ENCODE data around the gene PDSS2.
"Not testable (repeated sequence)": the region's sequence is repeated elsewhere in the genome, so short reads cannot be mapped to it uniquely, and the experiment has no call there.

Gene PDSS2

DNA sequence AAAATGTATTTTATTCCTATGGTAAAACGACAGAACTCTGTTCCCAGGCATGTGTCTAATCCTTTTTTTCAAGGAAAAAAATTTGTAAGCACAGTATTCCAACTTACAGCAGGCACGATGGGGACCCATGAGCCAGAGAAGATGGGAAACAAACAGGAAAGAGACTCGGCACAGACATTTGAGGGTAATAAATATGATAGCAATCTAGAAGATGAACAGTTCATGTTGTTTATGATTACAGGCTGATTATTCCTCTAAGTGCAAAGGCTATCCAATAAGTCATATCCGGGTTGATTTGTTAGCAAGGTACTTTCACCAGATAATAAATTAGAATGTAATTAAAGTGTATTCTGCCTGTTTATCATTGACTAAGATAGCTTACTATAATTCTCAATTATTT, 43.2 kb downstream of the PDSS2 start:
- no peak for DNase-seq

DNA sequence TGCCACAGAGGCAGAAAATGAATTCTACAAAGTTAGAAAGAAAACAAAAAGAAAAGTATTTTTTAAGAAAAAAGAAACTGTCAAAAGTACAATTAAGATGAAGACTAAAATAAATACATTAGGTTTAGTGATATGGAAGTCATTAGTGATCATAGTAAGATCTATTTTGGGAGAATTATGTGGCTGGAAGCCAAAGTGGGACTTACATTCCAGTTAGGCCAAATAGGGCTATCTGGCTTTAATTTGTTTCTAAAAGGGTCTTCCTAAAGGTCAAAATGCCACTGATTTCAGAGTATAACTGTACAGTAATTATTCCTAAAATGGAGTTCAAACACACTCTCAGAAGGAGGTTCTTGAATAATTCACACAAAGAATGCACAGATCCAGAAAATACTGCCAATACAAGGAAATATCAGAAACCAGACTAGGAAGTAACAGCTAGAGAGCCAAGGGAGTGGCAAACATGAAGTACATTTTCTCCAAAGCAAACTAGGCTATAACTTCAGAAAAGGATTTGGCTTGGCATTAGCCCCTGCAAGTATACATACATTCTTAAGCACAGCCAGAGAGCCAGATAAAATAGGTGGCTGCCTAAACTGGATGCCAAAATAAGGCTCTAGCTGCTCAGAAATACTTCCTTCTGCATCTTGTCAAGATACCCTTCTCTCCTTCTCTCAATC, 45.3 kb downstream of the PDSS2 start:
- DNase-seq = no peak

DNA sequence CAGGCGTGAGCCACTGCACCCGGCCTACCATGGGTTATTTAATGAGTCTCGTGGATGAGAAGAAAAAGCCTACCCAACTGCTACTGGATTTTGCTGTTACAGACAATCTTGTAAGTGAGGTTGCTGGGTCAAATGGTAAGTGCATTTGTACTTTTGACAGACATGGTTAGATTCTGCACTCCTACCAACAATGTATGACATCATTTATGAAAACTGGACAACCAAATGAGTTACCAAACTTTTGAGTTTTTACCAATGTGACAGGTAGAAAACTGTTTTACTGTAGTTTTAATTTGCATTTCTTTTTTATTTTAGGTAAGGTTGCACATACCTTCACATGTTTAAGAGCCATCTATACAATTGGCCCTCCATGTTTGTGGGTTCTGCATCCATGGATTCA, 48.2 kb downstream of the PDSS2 start:
- no peak for DNase-seq

DNA sequence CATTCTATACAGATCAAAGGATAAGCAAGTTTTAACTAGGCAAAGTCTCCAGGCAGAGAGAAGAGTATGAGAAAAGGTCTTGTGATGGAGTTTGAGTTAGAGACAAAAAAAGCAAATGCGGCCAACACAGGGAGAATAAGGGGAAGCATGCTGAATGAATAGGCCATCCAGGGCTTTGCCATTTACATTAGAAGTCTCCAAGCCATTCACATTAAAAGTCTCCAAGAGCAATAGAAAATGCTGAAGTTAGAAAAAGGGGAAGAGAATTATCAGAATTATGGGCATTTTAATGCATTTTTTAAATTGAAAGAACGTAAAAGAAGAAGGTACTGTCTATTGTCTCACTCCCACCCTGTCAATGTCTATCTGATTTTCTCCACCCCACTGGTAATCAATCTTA, 49.4 kb downstream of the PDSS2 start:
- no peak for DNase-seq

DNA sequence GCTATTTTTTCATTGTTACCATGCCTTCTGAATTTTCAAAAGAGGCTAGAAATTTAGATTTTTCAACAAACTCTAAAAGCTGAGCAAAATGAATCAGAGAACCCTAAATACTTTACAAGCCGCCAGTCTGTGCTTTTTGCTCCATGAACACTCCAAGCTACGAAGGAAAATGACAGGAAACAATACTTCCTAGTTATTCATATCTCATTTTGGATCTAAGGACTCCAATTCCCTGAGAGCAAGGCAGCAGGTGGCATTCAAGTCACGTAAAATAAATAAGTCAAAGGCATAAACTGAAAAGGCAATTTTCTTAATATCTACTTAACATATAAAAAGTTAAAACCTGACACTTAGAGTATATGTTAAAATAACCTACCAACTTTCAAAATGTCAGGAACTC, 50.6 kb downstream of the PDSS2 start:
- no peak for DNase-seq

DNA sequence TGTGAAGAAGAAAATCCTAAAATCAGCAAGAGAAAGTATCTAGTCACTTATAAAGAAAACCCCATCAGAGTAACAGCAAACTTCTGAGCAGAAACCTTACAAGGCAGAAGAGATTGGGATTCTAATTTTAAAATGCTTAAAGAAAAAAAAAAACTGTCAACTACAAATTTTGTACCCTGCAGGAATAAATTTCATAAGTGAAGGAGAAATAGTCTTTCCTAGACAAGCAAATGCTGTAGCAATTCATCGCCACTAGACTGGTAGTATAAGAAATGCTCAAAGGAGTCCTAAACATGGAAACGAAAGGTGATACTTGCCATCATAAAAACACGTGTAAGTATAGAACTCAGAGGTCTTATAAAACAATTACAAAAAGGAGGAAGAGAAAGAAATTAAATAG, 54.4 kb downstream of the PDSS2 start:
- DNase-seq = no peak

DNA sequence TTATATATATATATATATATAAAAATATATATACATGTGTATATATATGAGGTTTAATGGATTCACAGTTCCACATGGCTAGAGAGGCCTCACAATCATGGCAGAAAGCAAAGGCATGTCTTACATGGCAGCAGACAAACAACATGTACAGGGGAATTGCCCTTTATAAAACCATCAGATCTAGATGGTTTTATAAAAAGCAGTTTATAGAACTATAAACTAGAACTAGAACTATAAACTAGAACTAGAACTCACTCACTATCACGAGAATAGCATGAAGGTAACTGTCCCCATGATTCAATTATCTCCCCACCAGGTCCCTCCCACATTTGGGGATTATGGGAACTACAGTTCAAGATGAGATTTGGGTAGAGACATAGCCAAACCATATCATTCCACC, 56.8 kb downstream of the PDSS2 start:
- DNase-seq = no peak

DNA sequence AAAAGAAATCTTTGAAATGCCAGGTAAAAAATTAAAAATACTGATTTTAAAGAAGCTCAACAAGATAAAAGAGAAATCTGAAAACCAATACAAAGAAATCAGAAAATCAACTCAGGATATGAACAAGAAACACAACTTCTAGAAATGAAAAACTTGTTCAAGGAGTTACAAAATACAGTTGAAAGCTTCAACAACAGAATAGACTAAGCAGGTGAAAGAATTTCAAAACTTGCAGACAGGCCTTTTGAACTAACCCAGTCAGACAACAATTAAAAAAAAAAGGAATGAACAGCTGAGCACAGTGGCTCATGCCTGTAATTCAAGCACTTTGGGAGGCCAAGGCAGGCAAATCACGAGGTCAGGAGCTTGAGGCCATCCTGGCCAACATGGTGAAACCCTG, 57.8 kb downstream of the PDSS2 start:
- DNase-seq = no peak

DNA sequence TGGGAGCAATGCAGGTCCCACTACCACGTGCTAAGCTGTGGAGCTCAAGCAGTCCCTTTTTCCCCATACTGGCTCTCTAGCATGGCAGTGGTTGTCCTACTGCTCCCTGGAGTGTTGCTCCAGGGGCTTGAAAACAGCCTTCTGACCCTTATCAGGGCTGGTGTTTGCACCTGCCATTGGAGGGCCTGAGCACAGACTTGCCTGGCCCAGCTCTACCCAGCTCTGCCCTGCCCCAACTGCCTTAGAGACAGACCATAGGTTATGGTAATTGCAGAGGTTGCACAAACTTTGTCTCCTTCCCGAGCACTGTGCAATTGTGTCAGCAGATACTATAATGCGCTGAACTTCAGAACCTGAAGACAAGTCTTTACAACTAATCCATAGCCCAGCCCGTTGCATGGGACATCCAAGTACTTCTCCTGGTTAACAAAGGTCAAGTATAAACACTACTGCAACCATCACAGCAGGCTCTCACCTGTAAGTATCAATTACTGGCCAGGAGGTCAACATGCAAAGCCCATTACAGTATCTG, 58.7 kb downstream of the PDSS2 start:
- no peak for DNase-seq

DNA sequence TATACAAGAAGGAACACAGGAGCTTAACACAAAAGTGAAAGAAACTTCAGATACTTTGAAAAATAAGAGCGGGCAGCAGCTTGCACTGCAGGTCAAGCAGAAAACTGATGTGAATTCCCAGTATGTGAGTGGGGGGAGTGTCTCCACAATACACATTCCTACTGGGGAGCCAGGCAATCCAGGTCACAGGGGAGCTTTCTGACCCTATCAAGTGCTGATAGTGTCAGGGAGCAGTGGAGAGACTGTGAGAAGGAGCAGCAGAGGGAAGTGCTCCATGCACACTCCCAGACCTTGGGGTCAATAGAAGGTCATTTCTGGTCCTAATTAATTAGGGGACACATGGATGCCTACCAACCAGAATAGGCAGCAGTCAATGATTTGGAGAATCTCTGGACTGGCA, 59.4 kb downstream of the PDSS2 start:
- no peak for DNase-seq

DNA sequence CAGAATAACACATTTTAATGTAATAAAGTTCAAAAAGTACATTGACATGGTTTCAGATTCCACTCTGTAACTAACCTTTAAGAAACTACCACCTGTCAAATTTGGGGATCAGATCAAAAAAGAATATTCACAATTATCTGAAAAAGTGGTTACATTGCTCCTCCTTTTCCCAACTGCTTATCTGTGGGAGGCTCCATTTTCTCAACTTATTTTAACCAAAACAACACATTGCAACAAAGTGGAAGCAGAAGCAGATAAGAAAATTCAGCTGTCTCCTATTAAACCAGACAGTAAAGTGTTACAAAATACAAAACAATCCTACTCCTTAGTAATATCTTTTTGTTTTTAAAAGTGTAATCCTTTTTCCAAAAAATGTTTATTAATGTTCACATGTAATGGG, 61.4 kb downstream of the PDSS2 start:
- no peak for DNase-seq

DNA sequence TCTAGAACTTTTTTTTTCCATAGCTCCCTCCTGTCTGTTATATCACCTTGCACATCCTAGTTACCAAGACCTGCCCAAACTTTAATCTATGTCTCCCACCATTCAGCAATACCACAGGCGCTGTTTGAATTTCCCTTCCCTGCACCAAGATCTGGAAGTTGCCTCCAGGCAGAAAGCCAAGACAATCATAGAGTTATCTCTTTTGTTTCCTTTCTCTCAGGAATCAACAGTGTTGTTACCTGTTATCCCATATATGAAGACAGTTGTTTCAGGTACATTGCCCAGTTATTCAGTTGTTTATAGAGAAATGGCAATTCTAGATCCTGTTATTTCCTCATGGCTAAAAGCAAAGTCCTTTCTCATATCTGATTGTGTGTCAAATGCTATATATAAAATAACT, 63.2 kb downstream of the PDSS2 start:
- DNase-seq = no peak

DNA sequence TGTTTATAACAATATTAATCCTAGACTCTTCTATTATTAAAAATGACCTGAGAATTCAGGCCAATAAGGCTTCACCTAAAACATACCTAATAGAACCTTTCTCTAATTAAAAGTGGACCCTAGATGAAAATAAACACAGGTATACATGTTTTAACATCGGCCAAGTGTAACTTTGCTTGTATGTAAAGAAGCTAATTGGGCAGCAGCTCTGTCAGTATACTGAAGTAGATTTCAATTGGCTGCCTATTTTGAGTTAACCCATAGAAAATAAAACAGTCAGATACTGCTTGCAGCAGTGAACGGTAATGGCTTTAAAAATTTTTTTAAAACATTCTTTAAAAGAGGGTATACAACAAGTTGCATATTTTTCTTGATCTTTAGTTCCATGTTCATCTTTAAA, 67.3 kb downstream of the PDSS2 start:
- no peak for DNase-seq

DNA sequence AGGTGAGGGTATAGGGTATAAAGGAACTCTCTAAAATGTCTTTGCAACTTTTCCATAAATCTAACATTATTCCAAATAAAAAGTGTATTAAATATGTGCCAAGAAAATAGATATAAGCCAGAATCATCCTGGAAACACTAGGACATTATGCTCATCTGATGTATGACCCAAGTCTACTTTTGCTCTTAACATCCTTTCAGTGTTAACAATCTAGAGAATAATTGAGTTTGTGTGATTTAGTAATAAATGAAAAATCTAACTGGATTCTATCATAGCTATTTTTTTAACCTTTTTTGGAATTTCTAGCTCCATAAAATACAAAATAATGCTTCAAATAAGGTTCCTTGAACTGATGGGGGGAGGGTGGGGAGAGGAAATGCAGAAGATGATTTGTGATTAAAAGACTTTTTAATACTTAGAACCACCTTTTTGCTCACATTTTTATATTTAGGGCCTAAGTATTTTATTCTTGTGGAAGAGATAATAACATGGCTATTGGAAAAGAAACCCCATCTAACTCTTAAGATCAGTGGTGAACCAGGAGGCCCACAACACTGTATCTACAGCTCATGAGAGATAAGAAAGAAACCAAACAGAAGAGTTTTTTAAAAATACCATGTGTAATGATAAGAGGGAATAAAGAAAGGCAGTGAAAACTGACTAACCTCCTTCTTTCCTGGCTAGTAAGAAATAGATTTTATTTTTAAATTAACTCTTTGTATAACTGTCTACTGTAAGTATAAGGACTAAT, 68.5 kb downstream of the PDSS2 start:
- DNase-seq = no peak

DNA sequence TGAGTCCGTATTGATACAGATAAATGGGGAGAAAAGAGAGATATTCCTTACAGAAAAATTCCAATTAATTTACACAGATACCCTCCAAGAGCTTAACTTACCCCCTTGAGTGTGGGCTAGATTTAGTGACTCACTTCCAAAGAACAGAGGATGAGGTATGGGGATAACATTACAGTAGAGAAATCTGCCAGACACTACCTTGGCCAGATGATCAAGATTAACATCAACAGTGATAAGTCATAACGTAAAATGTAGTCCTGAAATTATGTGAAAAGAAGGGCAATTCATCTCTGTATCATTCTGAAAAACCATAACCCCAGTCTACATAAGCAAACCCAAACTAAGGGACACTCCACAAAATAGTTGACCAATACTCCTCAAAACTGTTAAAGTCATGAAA, 69.3 kb downstream of the PDSS2 start:
- no peak for DNase-seq

DNA sequence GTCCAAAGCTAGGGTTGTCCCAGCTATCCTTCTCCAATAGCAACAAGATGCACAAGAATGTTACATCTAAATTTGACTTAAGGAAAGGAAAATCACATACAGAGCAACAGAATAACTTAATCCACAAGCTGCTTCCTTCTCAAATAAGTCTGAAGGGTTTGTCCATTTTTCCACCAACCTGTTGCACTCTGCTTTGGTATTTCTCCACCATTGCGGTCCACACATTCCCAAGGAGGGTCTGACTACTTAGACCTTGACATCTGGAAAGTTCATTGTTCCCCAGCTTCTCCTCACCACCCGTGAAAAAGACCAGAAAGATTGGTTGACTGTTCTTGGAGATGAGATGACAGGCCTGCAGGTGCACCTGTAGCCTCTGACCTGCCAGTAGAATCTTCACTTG, 72.5 kb downstream of the PDSS2 start:
- DNase-seq = no peak

DNA sequence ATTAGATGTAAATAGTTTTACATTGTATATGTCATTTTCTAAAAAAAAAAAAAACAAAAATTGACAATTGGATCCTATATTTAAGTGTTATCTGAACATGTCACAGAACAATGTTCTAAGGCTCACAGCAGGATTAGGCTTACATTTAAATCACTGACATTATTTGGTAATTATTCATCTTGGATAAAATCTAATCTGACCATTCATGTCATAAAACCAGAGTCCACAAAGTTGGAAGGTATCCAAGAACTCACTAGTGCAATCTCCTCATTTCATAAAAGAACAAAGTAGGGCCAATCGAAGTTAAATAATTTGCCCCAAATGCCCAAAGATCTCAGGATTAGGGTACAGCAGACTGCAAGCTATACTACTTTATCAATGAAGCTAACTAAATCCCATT, 73.0 kb downstream of the PDSS2 start:
- DNase-seq = no peak

DNA sequence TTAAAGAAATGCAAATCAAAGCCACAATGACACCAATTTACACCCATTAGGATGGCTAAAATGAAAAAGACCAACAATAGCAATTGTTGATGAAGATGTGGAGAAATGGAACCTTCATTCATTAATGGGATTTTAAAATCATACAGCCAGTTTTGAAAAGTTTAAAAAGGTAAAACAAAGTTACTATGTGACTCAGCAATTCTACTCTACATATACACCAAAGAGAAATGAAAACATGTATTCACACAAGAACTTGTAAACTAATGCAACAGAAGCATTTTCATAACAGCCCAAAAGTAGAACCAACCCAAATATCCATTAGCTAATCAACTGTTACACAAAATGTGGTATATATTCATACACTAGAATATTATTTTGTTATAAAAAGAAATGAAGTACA, 75.7 kb downstream of the PDSS2 start:
- no peak for DNase-seq

DNA sequence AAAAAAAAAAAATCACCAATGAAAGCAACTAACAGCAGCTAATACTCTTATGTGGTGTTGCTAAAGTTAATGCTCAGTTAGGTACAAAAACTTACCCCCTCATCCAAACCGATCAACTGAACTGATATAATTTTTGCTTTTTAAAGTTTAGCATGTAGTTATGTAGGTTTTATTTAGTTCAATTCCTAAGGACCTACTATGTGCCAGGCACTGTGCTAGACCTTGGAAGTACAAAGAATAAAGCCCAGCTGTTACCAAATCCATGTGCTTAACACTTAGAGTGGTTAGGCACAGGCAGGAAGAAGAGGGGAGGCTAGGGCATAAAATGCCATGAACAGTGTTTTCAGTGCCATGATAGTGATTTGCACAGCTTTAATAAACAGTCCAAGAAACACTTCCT, 85.1 kb downstream of the PDSS2 start:
- DNase-seq = no peak

DNA sequence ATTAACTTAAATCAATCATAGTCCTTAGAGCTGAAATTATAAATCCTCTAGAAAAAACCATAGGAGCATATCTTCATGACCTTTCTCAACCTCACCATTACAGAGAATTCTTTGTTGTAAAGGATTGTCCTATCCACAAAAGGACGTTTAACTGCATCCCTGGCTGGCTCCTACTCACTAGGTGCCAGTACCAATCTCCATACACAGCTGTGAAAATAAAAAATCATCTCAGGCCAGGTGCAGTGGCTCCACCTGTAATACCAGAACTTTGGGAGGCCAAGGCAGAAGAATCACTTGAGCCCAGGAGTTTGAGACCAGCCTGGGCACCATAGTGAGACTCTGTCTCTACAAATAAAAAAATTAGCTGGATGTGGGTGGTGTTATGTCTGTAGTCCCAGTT, 89.9 kb downstream of the PDSS2 start:
- no peak for DNase-seq

DNA sequence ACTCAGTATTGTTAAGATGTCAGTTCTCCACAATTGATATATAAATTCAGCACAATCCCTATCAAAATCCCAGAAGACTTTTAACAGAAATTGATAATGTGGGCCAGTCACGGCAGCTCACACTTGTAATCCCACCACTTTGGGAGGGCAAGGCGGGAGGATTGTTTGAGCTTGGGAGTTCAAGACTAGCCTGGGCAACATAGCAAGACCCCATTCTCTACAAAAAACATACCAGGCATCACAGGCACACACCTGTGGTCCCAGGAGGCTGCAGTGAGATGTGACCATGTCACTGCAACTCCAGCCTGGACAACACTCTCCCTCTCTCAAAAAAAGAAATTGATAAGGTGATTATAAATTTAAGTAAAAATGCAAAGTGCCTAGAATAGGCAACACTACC, 90.9 kb downstream of the PDSS2 start:
- no peak for DNase-seq

DNA sequence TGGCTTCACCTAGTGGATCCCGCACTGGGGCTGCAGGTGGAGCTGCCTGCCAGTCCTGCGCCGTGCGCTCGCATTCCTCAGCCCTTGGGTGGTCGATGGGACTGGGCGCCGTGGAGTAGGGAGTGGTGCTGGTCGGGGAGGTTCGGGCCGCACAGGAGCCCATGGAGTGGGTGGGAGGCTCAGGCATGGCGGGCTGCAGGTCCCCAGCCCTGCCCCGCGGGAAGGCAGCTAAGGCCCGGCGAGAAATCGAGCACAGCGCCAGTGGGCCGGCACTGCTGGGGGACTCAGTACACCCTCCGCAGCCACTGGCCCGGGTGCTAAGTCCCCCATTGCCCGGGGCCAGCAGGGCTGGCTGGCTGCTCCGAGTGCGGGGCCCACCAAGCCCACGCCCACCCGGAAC, 95.2 kb downstream of the PDSS2 start:
- not testable (repeated sequence) for DNase-seq

DNA sequence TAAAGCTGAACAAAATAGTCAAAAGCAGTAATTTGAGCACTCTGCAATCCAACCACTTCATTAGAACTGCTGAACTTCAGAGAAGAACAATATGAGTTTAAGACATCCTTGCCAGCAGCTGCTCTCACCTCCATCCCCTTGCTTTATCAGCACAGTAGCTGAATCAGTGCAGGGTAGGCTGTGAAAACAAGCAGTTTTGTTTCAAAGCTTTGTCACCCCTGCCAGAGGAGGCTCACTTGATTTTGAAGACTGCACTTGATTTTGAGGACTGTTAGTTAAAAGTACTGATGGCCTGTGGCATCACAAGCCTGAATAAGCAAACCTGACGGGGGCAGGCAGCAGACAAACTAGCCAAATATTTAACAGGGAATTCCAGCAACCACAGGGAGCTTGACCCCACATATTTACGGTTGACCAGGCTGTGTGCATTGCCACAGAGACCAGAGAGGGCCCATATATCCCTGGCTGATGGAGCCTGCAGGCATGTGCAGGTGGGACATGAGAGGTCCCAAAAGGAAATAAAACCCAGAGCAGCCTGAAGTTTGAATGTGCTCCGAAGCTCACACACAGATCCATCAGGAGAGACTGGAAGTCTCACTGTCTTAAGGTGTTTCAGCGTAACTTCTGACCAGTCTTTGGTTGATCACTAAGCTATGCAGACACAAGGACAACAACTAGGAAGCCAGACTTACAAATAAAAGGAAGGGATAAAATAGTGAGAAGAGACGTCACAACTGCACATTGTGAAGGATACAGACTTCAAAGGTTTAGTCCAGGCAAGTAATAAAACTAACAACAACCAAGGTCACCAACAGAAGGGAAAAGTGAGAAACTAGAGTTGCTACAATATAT, 97.4 kb downstream of the PDSS2 start:
- DNase-seq = no peak

DNA sequence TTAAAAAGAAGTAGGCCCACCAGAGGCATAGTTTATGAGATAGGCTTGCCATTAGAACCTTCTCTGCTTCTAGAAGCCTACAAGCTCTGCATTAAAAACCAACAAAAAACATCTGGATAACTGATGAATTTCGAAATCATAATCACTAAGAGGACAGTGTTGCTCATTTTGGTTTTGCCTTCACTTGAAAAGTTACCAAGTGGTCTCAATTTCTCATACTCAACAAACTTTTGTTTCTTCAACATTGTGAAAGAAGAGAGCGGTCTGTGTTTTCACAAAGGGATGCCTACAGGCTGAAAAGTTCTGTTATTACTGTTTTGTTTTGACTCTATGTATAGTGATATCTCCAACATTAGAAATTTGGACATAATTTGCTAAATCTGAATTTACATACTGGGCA, 98.9 kb downstream of the PDSS2 start:
- DNase-seq = no peak
